ENCODE results near the gene HEY2.
A peak's percentile ranks its signal among the peaks of the same experiment; 100 is the strongest.

The HEY2 gene

GRCh38 chr6:125745281-125746018, 4.0 kb upstream of the HEY2 start (continued):
- TF ChIP-seq ZNF510 (tag by site-specific recombination; IDR thresholded peaks at IDR 0.05; ENCODE audit: insufficient replicate concordance) (no peak), ZNF423 (tag by site-specific recombination; IDR thresholded peaks at IDR 0.05) (no peak), ZNF707 (tag by site-specific recombination; IDR thresholded peaks at IDR 0.05) (no peak)

GRCh38 chr6:125746019-125746414, 3.4 kb upstream of the HEY2 start:
- peak overlapping the region; percentile 93 for H3K27ac ChIP-seq (ENCODE audit: extremely low read depth, low read depth, low read length)
- no peaks in the 10 kb centered on the region for H3K9me3 ChIP-seq (ENCODE audit: control insufficient read depth, insufficient read depth, low read depth, low read length)
- H3K4me1 ChIP-seq (ENCODE audit: control insufficient read depth, insufficient read depth, low read length) = peaks cover 8% of the 10 kb centered on the region; the same call in 1 of the 2 replicates
- H3K4me3 ChIP-seq (ENCODE audit: low read depth, low read length) = no peak overlapping the region
- CTCF ChIA-PET = interaction anchor here (0.6 to 1.3 kb wide), 5 partner anchors 25 to 592 kb away, joined by 3 to 4 read pairs (median 3); no protein-coding TSS in a partner anchor
- POLR2A ChIA-PET = interaction anchor here (1.3 to 1.9 kb wide), 2 partner anchors 19 to 31 kb away, joined by 4 to 5 read pairs; no protein-coding TSS in a partner anchor
- H3K36me3 ChIP-seq (ENCODE audit: control insufficient read depth in 2 of 2, insufficient read depth in 1 of 2, low read length in 2 of 2) = no peaks in the 10 kb centered on the region
- TF ChIP-seq ZNF670 (tag by site-specific recombination; IDR thresholded peaks at IDR 0.05; ENCODE audit: low read depth) = no peak
- TF ChIP-seq SALL2 (tag by site-specific recombination; IDR thresholded peaks at IDR 0.05; ENCODE audit: borderline replicate concordance) = no peak
- 0 out of 2 replicates have a peak, but pooled peaks have one; percentile 33 for TF ChIP-seq ZNF214 (tag by site-specific recombination; IDR thresholded peaks at IDR 0.05; ENCODE audit: borderline replicate concordance)
- no peak for TF ChIP-seq WT1 (tag by site-specific recombination; IDR thresholded peaks at IDR 0.05)
- TF ChIP-seq ZNF76 (tag by site-specific recombination; IDR thresholded peaks at IDR 0.05; ENCODE audit: borderline replicate concordance, low read depth) = no peak
- TF ChIP-seq, protein P1, sequence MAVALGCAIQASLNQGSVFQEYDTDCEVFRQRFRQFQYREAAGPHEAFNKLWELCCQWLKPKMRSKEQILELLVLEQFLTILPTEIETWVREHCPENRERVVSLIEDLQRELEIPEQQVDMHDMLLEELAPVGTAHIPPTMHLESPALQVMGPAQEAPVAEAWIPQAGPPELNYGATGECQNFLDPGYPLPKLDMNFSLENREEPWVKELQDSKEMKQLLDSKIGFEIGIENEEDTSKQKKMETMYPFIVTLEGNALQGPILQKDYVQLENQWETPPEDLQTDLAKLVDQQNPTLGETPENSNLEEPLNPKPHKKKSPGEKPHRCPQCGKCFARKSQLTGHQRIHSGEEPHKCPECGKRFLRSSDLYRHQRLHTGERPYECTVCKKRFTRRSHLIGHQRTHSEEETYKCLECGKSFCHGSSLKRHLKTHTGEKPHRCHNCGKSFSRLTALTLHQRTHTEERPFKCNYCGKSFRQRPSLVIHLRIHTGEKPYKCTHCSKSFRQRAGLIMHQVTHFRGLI (tag by site-specific recombination; IDR thresholded peaks at IDR 0.05) = no peak
- no peak for TF ChIP-seq PRDM1 (tag by site-specific recombination; IDR thresholded peaks at IDR 0.05)

DNA sequence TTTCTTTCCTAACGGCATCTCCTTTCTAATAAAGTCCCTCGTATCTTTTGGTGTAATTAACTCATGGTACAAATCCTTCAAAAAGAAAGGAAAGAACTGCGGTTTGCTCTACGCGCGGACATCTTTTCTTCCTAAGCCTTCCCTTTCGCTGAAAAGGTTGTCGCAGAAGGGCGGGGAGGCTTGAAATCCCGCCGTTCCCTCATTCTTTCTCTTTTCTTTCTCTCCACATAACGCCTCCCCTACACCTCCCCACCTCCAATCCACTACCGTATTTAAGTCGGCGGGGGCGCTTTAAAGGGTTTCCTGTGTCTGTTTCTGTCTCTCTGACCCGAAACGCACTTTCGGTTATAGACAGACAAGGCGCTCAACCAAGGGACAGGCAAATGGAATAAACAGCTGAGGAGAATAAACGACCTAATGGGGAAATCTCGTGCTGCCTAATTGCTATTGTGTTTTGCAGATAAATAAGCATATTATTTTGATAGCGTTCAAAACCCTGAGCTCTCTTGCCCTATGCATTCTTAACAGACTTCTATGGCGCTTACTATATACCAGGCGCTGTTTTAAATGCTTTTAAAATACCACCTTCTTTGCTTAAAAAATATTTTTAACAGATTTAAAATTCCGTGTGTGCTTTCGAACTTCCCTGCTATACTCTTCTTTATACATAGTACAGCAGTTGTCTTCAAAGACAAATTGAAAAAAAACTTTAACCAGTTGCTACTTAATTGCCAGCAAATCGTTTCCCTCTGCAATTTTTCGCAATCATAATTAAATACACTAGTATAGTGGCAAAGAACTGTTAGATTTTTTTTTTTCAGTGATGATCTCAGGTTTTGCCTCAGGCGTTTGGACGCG, 2.5 kb upstream of the HEY2 start:
- Histone ChIP-seq H3K36me3 (ENCODE audit: control insufficient read depth in 2 of 2, insufficient read depth in 1 of 2, low read length in 2 of 2) (no peaks in the 10 kb centered on the region), H3K4me3 (ENCODE audit: low read depth, low read length) (peak overlapping the region; percentile 60), H3K4me1 (ENCODE audit: control insufficient read depth, insufficient read depth, low read length) (peaks cover 11% of the 10 kb centered on the region), H3K9me3 (ENCODE audit: control insufficient read depth, insufficient read depth, low read depth, low read length) (no peaks in the 10 kb centered on the region), H3K27ac (ENCODE audit: extremely low read depth, low read depth, low read length) (peak overlapping the region; percentile 93)
- ChIA-PET POLR2A (interaction anchor here (0.7 to 2.3 kb wide), 6 partner anchors 18 to 384 kb away, joined by 3 to 5 read pairs (median 4); partner anchors contain the start of gene TRMT11), CTCF (interaction anchor here (1.0 to 1.6 kb wide), 2 partner anchors 433 to 436 kb away, joined by 4 to 7 read pairs; no protein-coding TSS in a partner anchor)
- TF ChIP-seq, protein P2, sequence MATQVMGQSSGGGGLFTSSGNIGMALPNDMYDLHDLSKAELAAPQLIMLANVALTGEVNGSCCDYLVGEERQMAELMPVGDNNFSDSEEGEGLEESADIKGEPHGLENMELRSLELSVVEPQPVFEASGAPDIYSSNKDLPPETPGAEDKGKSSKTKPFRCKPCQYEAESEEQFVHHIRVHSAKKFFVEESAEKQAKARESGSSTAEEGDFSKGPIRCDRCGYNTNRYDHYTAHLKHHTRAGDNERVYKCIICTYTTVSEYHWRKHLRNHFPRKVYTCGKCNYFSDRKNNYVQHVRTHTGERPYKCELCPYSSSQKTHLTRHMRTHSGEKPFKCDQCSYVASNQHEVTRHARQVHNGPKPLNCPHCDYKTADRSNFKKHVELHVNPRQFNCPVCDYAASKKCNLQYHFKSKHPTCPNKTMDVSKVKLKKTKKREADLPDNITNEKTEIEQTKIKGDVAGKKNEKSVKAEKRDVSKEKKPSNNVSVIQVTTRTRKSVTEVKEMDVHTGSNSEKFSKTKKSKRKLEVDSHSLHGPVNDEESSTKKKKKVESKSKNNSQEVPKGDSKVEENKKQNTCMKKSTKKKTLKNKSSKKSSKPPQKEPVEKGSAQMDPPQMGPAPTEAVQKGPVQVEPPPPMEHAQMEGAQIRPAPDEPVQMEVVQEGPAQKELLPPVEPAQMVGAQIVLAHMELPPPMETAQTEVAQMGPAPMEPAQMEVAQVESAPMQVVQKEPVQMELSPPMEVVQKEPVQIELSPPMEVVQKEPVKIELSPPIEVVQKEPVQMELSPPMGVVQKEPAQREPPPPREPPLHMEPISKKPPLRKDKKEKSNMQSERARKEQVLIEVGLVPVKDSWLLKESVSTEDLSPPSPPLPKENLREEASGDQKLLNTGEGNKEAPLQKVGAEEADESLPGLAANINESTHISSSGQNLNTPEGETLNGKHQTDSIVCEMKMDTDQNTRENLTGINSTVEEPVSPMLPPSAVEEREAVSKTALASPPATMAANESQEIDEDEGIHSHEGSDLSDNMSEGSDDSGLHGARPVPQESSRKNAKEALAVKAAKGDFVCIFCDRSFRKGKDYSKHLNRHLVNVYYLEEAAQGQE (tag by site-specific recombination; IDR thresholded peaks at IDR 0.05) = no peak
- TF ChIP-seq IKZF3 (tag by site-specific recombination; IDR thresholded peaks at IDR 0.05) (peak; percentile 68), ZNF266 (tag by site-specific recombination; IDR thresholded peaks at IDR 0.05; ENCODE audit: low read depth) (no peak), ZNF501 (tag by site-specific recombination; IDR thresholded peaks at IDR 0.05) (no peak), ZNF530 (tag by site-specific recombination; IDR thresholded peaks at IDR 0.05; ENCODE audit: low read depth) (no peak), ZNF2 (tag by site-specific recombination; IDR thresholded peaks at IDR 0.05) (no peak), SP3 (tag by site-specific recombination; IDR thresholded peaks at IDR 0.05) (peak; percentile 50; the same call in 1 of the 2 replicates), ZNF362 (tag by site-specific recombination; IDR thresholded peaks at IDR 0.05) (peak; percentile 92), ZNF777 (tag by site-specific recombination; IDR thresholded peaks at IDR 0.05; ENCODE audit: borderline replicate concordance) (no peak), EGR2 (tag by site-specific recombination; IDR thresholded peaks at IDR 0.05; ENCODE audit: low read depth) (peak; percentile 60; the same call in 1 of the 2 replicates), ZNF707 (tag by site-specific recombination; IDR thresholded peaks at IDR 0.05) (no peak), ZFP37 (tag by site-specific recombination; IDR thresholded peaks at IDR 0.05) (0 out of 2 replicates have a peak, but pooled peaks have one; percentile 43), ZNF155 (tag by site-specific recombination; IDR thresholded peaks at IDR 0.05) (no peak), FEZF1 (tag by site-specific recombination; IDR thresholded peaks at IDR 0.05) (0 out of 2 replicates have a peak, but pooled peaks have one; percentile 48), ZNF140 (tag by site-specific recombination; IDR thresholded peaks at IDR 0.05) (no peak), ZNF114 (tag by site-specific recombination; IDR thresholded peaks at IDR 0.05) (no peak)

All from HEK293 (cell line).